Measurements from ENCODE around the gene CYTH3.
"Not testable (repeated sequence)": the region's sequence is repeated elsewhere in the genome, so short reads cannot be mapped to it uniquely, and the experiment has no call there.

CYTH3 gene

DNA sequence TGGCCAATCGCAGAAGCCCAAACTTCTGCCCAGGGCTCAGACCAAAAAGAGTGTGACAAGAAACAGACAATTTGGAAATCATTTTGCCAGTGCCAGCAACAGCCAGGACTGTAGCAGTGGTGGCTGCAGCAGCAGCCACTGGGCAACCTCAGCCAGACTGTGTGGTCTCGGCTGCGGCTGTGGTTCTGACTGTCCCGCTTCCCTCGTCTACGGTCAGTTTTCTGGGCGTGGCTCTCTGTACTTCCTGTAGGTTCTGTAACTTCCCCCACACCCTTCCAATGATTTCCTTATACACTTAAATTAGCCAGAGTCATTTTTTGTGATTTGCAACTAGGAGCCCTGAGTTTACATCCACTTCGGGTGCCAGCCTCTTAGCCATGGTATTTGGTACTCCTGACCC, 39.9 kb downstream of the CYTH3 start:
- DNase-seq (ENCODE audit: low read depth in 2 of 2), result no peak

DNA sequence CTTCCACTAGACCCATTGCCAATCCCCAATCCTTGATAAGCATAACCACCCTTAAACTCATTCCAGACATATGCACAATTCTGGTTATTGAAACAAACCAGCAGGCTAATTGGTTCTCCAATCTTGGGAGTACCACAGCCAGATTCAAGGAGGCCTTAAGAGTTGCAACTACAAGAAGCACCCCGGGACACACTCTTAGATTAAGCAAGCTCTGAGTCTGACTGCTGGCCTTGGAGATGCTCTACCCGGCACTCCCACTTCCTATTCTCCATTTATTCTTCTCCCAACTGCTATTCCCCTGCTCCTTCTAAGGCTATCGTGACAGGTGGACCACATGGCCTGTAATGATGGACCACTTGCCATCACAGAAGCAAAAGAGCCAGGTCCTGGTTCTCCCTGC, 40.3 kb downstream of the CYTH3 start:
- no peak for DNase-seq (ENCODE audit: low read depth in 2 of 2)

DNA sequence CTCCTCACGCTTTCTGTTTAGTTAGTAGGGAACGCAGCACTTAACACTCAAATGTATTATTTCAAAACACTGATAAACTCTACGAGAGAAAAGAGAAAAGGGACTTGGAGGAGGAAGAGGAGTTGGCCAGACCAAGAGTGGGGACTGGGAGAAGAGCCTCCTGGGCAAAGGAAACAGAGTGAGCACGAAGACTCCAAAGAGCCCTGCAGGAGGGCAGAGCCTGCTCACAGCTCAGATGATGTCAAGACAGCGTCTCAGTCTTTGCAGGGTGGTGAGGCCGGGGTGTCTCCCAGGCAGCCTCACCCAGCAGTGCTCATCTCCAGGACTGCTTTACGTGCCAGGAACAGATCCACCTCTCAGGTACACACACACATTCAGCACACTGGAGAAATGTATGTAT, 41.2 kb downstream of the CYTH3 start:
- no peak for DNase-seq (ENCODE audit: low read depth in 2 of 2)

DNA sequence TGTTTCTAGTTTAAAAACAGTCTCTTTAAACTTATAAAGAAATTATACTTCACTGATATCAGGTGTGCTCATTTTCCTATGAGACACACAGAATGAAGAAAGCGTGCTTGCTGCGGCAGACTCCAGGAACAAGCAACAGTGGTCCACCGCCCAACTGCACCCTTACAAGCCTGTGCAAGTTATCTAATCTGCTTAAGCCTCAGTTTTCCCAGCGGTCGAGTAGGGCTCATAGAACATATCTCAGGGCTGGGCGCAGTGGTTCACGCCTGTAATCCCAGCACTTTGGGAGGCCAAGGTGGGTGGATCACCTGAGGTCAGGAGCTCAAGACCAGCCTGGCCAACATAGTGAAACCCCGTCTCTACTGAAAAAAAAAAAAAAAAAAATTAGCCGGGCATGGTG, 43.1 kb downstream of the CYTH3 start:
- DNase-seq (ENCODE audit: low read depth in 2 of 2), result not testable (repeated sequence)

DNA sequence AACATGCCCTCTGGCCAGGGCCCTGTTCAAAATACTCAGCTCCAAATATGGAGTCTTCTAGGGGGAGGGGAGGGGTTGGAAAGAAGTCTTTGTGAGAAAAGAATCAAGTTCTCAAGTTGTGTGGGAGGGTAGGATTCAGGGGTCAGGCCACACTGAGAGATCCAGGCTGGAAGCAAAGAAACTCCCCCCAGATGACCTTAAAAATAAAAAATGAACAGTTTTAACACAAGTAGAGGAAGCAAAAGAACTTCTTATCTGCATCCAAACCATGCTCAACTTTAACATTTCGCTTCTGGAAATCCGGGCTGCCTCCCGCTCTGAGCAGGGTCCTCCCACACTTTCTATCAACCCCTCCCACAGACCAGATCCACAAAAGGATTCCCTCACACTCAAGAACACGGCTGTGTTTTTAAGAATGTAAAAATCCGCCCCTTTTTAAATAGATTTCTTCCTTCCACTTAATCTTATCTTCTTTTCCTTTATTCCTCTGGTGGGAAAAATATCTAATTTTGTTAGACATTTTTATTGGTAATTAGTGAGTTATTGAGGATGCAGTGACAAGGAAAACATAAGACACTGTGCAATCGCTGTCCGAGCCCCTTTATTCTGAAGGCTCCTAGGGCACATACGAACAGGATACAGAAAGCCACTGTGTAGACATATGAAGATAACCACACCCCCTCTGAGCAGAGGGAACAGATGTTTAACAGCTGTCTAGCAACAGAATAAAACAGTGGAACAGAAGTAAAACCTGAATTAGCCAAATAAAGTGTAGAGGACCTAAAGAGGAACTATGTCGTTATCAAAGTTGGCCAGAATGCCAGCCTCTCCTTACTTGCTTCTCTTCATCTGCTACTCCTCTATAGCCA, 43.8 kb downstream of the CYTH3 start:
- DNase-seq (ENCODE audit: low read depth in 2 of 2), result no peak

DNA sequence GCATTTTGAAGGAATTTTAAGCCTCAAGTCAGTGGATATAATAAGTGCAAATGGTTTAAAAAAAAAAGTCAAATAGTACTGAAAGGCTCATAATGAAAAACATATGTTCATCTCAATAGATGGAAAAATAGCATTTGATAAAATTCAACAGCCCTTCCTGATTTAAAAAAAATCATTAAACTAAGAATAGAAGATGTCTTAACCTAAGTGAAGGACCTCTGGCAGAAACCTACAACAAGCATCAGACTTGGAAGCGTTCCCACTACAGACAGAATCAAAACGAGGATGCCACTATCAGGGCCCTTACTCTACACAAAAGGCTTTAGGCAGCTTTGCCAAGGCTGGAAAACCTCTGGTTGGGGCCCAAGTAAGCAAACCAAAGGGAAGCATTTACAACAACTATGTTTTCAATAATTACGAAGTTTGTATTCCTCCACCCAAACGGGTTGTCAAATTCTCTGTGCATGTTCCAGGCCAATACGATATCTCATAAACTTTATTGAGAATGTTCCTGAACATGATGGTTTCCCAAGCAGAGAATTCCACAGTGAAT, 45.1 kb downstream of the CYTH3 start:
- DNase-seq (ENCODE audit: low read depth in 2 of 2), result no peak

DNA sequence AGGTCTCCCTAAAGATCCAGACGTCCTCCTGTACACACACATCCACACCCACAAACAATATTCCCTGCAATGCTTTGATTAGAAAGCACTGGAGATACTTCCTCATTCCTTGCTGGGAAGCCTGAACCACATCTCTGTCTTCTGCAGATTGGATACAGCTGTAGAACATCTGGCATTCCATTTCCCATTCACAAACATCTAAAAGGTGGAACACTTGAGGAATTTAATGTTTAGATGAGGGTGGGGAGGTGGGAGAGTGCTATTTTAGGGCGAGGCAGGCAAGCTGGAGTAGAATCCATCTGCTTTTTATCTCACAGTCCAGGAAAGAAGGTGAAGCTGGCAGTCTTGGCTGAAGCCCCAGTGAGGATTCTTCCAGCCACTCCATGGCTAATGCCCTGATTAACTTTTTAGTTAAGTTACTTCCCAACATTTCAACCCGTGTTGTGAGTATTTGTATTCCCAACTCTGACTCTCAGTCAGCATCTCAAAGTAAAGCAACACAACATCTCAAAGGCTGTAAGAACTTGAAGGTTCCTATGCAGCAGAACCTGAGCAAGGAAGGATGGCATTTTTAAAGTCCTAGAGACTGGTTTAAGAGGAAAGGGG, 46.1 kb downstream of the CYTH3 start:
- DNase-seq (ENCODE audit: low read depth in 2 of 2), result no peak

DNA sequence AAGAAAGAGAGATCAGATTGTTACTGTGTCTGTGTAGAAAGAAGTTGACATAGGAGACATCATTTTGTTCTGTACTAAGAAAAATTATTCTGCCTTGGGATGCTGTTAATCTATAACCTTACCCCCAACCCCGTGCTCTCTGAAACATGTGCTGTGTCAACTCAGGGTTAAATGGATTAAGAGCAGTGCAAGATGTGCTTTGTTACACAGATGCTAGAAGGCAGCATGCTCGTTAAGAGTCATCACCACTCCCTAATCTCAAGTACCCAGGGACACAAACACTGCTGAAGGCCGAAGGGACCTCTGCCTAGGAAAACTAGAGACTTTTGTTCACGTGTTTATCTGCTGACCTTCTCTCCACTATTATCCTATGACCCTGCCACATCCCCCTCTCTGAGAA, 49.0 kb downstream of the CYTH3 start:
- DNase-seq (ENCODE audit: low read depth in 2 of 2), result not testable (repeated sequence)

DNA sequence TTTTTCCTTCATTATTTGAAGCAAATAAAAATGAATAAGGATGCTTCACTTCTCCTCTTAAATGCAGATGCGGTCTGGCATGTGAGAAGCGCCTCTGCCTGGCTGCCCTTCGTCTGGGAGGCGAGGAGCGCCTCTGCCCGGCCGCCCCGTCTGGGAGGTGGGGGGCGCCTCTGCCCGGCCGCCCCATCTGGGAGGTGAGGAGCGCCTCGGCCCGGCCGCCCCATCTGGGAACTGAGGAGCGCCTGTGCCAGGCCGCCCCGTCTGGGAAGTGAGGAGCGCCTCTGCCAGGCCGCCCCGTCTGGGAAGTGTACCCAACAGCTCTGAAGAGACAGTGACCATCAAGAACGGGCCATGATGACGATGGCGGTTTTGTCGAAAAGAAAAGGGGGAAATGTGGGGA, 49.4 kb downstream of the CYTH3 start:
- DNase-seq (ENCODE audit: low read depth in 2 of 2), result not testable (repeated sequence)

DNA sequence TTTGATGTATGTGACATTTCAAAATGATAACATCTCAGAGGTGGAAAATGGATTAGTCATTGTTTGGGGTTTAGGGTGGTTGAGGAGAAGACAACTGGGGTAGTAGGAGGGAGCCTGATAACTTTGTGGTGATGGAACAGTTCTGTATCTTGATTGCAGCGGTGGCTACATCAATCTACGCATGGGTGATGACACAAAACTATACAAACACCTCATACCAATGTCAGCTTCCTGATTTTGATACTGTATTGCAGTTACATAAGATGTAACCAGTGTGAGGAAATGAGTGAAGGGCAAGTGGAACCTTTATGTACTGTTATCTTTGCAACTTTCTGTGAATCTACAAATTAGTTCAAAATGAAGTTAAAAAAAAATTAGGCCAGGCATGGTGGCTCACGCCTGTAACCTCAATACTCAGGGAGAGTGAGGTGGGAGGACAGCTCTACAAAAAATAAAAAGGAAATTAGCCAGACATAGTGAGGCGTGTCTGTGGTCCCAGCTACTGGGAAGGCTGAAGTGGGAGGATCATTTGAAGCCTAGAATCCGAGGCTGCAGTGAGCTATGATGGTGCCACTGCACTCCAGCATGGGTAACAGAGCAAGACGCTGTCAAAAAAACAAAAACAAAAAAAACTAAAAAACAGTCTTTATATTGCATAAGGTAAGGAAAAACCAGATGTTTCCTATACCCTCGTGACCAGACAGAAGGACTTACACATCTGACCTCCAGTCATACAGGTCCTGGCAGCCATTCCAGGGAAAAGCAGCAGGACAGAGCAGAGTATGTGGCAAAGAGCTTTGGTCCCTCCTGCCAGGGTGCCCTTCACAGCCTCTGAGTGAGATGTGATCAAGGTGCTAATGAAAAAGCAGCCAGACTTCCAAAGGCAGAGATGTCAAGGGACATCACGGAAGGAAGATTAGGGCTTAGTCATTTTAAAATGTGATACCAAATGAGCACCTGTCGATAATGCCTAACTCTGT, 50.8 kb downstream of the CYTH3 start:
- DNase-seq (ENCODE audit: low read depth in 2 of 2), result no peak

DNA sequence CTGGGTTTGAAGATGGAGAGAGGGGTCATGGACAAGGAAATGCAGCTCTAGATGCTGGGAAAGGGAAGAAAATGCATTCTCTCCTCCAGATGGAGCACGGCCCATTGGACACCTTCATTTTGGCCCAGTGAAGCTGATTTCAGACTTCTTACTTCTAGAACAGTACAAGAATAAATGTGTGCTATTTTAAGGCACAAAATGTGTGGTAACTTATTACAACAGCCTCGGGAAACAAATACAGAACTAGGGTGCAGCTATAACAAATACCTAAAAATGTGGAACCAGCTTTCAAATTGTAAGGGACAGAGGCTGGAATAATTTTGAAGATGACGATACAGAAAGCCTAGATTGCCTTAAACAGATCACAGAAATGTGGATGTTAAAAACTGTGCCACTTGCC, 54.1 kb downstream of the CYTH3 start:
- DNase-seq (ENCODE audit: low read depth in 2 of 2), result no peak

DNA sequence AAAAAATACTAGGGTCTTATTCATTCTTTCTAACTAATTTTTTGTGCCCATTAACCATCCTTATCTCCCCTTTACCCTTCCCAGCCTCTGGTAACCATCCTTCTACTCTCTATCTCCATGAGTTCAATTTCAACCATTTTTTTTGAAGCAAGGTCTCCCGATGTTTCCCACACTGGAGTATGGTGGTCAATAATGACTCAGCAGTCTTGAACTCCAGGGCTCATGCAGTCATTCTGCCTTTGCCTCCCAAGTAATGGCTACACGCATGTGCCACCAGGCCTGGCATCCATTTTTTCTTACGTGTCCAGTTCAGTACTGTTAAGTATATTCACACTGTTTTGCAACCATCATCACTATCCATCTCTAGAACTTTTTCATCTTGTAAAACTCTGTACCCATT, 60.4 kb downstream of the CYTH3 start:
- DNase-seq (ENCODE audit: low read depth in 2 of 2), result no peak

DNA sequence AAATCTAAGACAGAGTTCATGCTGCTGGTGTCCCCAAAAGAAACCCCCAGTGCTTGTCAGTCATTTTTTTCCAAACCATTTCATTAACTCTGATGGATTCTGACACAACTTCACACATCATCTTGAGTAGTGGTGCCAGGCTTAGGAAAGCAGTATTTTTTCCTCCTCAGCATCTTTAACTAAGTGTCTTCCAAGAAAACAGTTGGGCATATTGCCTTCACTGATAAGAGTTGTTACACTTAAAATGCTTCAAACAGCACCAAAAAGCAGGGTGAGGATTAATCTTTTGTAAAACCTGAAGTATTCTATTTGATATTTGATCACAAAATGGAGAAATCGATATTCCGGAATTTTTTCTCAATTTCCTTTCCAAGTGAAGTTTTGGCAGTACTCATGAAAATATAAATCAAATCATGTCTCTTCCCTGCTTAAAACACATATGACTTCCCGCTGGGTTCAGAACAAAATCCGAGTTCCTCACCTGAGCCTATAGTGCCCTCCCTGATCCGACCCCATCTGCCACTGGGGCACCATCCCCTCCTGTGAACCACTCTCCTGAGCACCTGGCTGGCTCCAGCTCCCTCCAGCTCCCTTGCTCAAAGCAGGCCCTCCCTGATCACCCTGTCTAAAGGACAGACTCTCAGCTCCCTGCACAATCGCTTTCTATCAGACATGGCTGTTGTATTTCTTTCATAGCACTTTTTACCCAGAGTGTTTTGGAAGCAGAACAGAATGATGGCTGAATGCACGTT, 61.6 kb downstream of the CYTH3 start:
- no peak for DNase-seq (ENCODE audit: low read depth in 2 of 2)

DNA sequence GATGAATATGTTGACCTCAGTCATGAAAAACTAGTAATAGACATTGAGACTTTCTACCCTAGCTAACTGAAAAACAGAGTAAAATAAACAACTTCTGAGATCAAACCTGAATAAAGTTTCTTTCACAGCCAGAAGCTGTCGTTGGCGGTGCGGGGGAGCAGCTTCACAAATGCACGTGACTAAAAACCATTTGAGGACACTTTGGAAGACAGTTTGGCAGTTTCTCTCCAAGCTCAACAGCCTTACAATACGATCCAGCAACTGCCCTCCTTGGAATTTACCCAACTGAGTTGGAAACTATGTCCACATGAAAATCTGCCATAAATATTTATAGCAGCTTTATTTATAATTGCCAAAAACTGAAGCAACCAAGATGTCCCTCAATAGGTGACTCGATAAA, 63.1 kb downstream of the CYTH3 start:
- no peak for DNase-seq (ENCODE audit: low read depth in 2 of 2)

DNA sequence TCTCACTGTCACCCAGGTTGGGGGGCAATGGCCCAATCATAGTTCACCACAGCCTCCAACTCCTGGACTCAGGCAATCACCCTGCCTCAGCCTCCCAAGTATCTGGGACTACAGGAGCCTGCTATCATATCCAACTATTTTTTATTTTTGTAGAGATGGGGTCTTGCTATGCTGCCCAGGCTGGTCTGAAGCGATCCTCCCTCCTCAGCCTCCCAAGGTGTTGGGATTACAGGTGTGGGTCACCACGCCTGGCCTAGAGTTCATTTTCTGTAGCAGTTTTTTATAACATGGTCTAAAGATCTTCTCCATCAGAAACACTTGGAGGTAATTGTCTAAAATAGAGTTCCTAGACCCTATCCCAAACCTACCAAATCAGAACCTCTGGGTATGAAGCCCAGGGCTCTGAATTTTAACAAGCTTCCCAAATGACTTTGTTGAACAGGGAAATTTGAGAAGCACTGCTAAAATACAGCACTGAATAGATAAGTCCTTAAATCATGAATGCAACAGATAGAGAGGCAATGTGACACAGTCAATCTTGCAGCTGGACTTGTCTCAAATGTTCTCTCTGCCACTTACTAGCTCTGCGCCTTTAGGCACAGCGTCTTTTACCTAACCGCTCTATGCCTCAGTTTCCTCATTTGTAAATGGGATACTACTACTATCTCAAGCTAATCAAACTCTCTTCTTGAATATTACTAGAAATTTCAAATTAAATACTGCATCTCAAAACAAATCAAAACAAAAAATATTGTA, 63.7 kb downstream of the CYTH3 start:
- DNase-seq (ENCODE audit: low read depth in 2 of 2), result no peak

DNA sequence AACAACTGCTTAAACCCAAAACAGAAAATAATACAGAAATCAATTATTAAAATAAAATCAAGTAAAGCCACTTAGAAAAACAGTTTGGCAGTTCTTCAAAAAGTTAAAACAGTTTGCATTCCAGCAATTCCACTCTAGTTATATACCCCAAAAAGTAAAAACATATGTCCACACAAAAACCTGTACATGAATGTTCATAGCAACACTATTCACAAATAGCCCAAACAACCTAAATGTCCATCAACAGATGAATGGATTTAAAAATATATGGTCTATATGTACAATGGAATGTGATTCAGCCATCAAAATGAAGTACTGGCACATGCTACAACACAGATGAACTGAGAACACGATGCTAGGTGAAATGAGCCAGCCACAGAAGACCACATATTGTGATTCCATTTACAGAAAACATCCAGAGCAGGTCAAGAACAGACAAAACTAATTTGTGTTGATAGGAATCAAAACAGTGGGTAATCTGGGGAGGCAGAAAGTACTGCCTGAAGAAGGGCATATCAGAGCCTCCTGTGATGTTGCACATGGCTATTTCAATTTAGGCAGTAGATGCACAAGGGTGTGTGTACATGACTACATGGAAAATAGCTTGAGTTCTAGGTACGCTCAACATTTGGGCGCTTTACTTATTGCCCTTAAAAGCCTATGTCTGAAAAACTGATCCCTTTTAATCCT, 66.3 kb downstream of the CYTH3 start:
- no peak for DNase-seq (ENCODE audit: low read depth in 2 of 2)

DNA sequence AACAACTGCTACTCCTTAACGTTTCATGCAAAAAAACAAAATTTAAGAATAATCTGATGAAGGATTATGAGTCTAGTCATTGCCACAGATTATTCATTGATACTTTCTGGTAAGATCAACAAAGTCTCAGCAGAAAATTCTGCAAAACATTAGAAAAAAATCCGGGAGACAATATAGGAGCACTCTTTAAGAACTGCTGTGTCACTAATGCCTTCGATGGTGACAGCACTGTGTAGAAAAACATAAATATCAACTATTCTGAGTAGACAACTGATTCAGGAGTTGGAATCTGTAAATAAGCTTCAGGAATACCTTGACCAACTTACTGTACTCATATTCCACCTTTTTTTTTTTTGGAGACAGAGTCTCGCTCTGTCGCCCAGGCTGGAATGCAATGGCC, 69.0 kb downstream of the CYTH3 start:
- DNase-seq (ENCODE audit: low read depth in 2 of 2), result no peak

DNA sequence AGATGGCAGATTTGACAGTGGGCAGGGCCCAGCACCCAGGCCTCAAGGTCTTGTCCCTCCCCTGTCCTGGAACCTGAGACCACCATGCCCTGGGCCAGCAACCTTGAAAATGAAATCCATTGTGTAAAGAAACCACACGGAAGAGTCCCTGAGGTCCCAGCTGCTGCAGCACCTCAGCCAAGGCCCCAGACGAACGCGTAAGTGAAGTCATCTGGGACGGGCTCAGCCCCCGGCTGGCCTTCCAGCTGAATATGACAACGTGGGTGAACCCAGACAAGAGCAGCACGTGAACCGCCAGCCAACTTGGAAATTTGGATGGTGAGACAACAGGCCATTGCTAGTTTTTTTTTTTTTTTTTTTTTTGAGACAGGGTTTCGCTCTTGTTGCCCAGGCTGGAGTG, 70.3 kb downstream of the CYTH3 start:
- no peak for DNase-seq (ENCODE audit: low read depth in 2 of 2)

DNA sequence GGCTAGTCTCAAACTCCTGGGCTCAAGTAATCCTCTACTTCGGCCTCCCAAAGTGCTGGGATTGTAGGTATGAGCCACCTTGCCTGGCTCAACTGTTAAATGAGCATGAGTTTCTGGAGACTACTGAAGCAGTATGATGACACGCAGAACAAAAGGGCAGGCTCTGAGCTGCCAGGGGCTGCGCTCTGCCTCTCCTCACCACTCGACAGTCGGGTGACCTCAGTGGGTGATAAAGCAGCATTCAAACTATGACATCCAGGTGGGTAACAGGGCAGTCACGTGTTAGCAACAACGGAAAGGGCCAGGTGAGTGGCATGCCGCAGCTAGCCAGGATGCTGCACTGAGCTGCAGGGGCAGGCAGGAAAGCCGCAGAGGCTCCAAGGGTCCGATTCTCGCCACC, 71.5 kb downstream of the CYTH3 start:
- DNase-seq (ENCODE audit: low read depth in 2 of 2), result no peak

Data from stimulated activated CD8-positive, alpha-beta memory T cell treated with anti-CD3 and anti-CD28 coated beads, Interleukin-2, amount 100 ng/mL, for 48 hours (primary cell).